Glomerular visceral epithelial cell (primary cell): ENCODE measurements around the gene SH2B2.
A peak's percentile ranks its signal among the peaks of the same experiment; 100 is the strongest.

Source experiments
- DNase-seq: peaks from one replicate; pipeline ENCODE4 v3.0.0-alpha.2; 2016; ENCODE audit errors: extremely low spot score

The SH2B2 gene

GRCh38 chr7:102286237-102287110 is at the start of gene SH2B2:
SH2B2 (plus strand) TSS chr7:102286868; CDS start chr7:102300551, 13,683 bp downstream.
- peak; percentile 58 for DNase-seq

GRCh38 chr7:102239206-102239820 is 47.4 kb upstream of the SH2B2 start:
- DNase-seq: no peak

- DNase-seq: no peak
Measured at GRCh38 chr7:102241431-102241830, 45.2 kb upstream of the SH2B2 start.

- no peak for DNase-seq
Measured at GRCh38 chr7:102244601-102245000, 42.1 kb upstream of the SH2B2 start.

- DNase-seq: no peak
Measured at GRCh38 chr7:102248081-102248455, 38.6 kb upstream of the SH2B2 start.

GRCh38 chr7:102248456-102249395 is 37.9 kb upstream of the SH2B2 start:
- DNase-seq: no peak

- no peak for DNase-seq
Measured at GRCh38 chr7:102251531-102252365, 34.9 kb upstream of the SH2B2 start.

GRCh38 chr7:102252366-102252982 is 34.2 kb upstream of the SH2B2 start:
- DNase-seq: no peak

- DNase-seq: no peak
Measured at GRCh38 chr7:102253066-102253972, 33.3 kb upstream of the SH2B2 start.

GRCh38 chr7:102253973-102254370 is 32.7 kb upstream of the SH2B2 start:
- DNase-seq: no peak

- no peak for DNase-seq
Measured at GRCh38 chr7:102254521-102254920, 32.1 kb upstream of the SH2B2 start.

- DNase-seq: no peak
Measured at GRCh38 chr7:102255501-102255900, 31.2 kb upstream of the SH2B2 start.

GRCh38 chr7:102255916-102256315 is 30.8 kb upstream of the SH2B2 start:
- DNase-seq: no peak

GRCh38 chr7:102258073-102258748 is 28.5 kb upstream of the SH2B2 start:
- no peak for DNase-seq

- DNase-seq: no peak
Measured at GRCh38 chr7:102258749-102259107, 27.9 kb upstream of the SH2B2 start.

- peak; percentile 18 for DNase-seq
Measured at GRCh38 chr7:102260856-102261255, 25.8 kb upstream of the SH2B2 start.

- DNase-seq: no peak
Measured at GRCh38 chr7:102261451-102261850, 25.2 kb upstream of the SH2B2 start.

- no peak for DNase-seq
Measured at GRCh38 chr7:102262546-102262945, 24.1 kb upstream of the SH2B2 start.

GRCh38 chr7:102264367-102264891 is 22.2 kb upstream of the SH2B2 start:
- no peak for DNase-seq
